GM18867 (cell line): ENCODE measurements around the gene FXYD5.
A peak's percentile ranks its signal among the peaks of the same experiment; 100 is the strongest.
"Not testable (repeated sequence)": the region's sequence is repeated elsewhere in the genome, so short reads cannot be mapped to it uniquely, and the experiment has no call there.

Experiments used
- ATAC-seq: cut with Tn5 transposase; IDR thresholded peaks from one replicate; pipeline ENCODE4 v1.9.1; 2021; ENCODE audit warnings: mild to moderate bottlenecking, moderate library complexity; ENCODE audit not compliant: unreplicated experiment

FXYD5 gene

DNA sequence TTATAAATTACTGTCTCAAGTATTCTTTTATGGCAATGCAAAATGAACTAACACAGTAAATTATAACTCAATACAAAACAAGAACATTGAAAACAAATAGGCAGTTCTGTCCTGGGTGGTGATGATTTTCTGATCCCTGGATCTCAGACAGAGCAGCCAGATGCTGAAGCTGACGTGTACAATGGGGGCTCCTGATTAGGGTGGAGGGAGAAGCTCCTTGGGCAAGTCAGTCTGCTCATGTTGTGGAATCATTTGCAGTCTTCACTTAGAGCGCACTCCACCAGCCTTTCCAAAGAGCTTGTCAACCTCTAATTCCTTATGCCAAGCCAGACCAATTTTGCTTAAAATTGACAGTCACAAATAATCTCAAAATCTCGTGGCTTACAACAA is 21.6 kb downstream of the FXYD5 start:
- ATAC-seq: no peak

DNA sequence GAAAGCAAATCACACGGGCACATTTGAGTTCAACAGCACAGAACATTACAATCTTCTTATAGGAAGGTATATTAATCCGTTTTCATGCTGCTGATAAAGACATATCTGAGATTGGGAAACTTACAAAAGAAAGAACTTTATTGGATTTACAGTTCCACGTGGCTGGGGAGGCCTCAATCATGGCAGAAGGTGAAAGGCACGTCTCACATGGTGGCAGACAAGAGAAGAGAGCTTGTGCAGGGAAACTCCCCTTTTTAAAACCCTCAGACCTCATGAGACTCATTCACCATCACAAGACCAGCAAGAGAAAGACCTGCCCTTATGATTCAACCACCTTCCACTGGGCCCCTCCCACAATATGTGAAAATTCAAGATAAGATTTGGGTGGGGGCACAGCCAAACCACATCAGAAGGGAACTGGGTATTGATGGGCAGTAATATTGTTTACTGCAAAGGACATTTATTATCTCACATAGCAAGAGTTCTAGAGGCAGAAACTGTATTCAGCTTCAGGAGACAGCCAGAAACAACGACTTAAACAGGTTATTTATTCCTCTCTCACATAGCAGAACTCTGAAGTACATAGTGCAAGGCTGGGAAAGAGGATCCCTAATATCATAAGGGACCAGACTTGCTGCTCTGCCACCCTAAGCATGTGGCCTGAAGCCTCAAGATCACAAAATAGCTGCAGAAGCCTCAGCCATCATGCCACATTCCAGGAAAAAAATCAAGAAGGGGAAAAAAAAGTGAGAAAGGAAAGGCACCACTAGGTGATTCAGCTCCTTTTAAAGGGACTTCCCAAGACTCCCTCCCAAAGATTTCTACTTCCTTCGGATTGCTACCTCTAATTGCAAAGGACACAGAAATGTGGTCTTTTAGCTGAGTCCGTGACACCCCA is 23.1 kb downstream of the FXYD5 start:
- no peak for ATAC-seq

- no peak for ATAC-seq
Observed at GRCh38 chr19:35178701-35179100, 24.2 kb downstream of the FXYD5 start.

- no peak for ATAC-seq
Observed at GRCh38 chr19:35179830-35180229, 25.3 kb downstream of the FXYD5 start.

GRCh38 chr19:35181387-35181786 is 26.9 kb downstream of the FXYD5 start:
- ATAC-seq: no peak

DNA sequence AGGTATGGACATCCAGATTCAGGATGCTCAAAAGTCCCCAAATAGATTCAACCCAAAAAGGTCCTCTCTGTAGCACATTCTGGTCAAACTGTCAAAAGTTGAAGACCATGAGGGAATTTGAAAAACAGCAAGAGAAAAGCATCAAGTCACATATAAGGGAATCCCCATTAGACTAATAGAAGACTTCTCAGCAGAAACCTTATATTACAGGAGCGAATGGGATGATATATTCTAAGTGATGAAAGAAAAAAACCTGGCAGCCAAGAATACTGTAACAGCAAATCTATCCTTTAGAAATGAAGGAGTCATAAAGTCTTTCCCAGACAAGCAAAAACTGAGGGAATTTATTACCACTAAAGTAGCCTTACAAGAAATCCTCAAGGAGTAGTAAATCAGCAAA is 29.7 kb downstream of the FXYD5 start:
- no peak for ATAC-seq

- no peak for ATAC-seq
Observed at GRCh38 chr19:35184884-35185283, 30.3 kb downstream of the FXYD5 start.

- ATAC-seq: no peak
Observed at GRCh38 chr19:35194012-35194984, 39.8 kb downstream of the FXYD5 start.

DNA sequence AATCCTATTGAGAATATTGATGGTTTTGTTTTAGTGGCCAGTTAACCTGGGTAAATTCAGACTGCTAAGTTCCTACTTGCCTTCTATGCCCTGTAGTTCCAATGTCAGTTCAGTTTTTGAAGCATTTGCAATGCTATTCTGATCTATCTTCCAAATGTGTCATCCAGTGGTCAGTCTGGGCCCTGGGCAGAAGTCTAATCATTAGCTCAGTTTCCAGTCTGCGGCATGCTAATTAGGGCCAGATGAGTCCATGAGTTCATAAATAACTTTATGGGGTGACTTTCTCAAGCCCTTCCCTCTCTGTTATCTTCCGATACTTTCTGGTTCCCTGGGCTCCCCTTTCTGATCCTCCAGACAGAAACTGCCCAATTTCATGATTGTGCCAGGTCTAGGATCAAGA is 41.3 kb downstream of the FXYD5 start:
- no peak for ATAC-seq

DNA sequence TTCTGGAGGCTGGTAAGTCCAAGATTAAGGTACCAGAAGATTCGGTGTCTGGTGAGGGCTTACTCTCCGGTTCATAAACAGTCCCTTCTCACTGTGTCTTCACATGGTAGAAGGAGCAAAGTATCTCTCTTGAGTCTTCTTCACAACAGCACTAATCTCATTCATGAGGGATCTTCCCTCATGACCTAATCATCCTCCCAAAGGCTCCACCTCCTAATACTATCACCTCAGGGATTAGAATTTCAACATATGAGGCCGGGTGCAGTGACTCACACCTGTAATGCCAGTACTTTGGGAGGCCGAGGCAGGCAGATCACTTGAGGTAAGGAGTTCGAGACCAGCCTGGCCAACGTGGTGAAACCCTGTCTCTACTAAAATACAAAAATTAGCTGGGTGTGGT is 42.3 kb downstream of the FXYD5 start:
- not testable (repeated sequence) for ATAC-seq

DNA sequence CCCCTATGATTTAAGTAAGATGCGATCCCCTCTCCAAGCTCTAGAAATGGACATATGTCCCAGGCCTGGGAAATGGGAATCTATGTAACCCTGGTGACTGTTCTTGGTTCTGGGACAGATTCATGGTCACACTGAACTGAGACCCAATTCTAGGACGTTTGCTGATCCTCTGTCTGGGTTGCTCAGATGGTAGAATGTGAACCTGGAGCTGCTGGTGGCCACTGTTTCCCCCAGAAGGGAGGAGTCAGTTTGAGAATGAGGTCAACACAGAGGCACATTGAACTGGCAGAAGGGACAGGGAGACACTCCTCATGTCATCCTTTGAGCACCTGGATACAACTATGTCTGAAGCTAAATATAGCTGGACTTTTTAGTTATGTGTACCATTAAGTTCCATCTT is 44.9 kb downstream of the FXYD5 start:
- ATAC-seq: no peak

DNA sequence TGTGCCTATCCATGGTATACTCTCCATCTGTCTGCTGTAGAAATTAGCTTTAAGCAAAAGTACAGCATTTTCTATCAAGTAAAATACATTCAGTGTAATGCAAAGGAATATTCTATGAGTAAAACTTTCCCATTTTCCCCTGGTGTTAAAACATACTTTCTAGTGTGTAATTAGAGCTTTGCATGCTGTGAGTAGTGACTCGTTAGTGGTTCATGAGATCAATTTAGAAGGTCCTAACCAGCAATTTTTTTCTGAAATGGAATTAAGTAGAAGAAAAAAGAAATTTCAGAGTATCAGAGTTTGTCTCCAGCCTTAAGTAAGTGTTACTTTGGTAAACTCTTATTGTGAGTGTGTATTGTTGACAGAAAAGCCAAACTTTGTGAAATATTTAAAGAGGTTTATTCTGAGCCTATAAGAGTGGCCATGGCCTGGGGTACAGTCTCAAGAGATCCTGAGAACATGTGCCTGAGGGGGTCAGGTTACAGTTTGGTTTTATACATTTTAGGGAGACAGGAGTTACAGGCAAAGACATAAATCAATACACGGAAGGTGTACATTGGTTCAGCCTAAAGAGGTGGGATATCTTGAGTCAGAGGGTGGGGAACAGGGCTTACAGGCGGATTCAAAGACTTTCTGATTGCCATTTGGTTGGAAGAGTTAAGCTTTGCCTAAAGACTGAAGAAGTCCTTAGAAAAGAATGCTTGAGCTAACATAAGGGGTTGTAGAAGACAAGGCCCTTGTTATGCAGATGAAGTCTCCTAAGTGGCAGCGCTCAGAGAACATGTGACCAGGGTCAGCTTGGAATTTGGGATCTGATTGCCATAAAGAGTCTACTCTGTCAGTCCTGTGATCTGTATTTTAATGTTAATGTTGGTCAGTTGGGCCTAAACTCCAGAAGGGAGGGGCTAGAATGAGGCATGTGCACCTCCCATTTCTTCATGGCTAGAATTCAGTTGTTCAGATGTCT is 48.5 kb downstream of the FXYD5 start:
- ATAC-seq: no peak

DNA sequence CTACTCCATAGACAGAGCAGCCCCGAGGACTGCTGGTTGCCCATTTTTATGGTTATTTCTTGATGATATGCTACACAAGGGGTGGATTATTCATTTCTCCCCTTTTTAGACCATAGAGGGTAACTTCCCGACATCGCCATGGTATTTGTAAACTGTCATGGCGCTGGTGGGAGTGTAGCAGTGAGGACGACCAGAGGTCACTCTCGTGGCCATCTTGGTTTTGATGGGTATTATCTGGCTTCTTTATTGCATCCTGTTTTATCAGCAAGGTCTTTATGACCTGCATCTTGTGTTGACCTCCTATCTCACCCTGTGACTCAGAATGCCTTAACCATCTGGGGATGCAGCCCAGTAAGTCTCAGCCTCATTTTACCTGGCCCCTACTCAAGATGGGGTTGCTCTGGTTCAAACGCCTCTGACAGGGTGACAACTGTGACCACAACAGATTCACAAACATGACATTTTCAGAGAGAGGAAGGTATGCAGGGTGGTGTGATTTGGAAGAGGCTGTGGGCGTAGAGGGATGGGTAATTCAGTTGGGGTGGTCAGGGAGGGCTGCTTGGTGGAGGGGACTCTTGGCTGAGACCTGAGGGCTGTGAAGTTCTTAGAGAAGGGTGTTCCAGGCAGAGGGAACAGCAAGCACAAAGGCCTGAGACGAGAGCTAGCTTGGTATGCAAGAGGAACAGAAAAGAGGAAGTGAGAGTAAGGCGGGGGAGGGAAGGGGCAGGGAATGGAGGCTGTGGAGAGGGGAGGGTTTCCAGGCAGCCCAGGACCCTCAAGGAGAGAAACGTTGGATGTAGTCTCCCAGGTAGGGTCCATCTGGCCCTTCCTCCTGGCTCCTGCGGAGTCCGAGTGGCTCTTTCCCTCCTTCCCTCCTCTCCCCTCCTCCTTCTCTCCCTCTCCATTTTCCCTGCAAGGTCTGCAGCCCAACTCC is 50.5 kb downstream of the FXYD5 start:
- peak; percentile 71 for ATAC-seq

- peak; percentile 6 for ATAC-seq
Observed at GRCh38 chr19:35205733-35206323, 51.3 kb downstream of the FXYD5 start.

DNA sequence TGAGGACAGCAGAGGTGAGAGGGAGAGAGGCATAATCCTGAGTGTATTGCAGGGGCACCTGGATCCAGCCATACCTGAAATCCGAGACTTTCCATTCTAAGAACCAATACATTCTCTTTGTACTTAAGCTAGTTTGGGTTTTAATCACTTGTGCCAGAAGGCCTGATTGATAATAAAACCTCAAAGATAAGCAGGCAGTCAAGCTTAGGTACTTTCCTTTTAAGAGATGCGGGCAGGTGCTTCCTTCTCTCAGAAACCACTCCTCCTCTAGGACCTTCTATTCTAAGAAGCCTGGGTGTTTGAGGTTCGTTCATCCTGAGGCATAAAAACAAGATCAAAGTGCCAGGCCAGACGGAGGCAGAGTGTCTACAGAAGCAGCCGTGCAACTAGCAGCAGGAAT is 51.8 kb downstream of the FXYD5 start:
- ATAC-seq: peak; percentile 38

- ATAC-seq: no peak
Observed at GRCh38 chr19:35206855-35207254, 52.3 kb downstream of the FXYD5 start.

DNA sequence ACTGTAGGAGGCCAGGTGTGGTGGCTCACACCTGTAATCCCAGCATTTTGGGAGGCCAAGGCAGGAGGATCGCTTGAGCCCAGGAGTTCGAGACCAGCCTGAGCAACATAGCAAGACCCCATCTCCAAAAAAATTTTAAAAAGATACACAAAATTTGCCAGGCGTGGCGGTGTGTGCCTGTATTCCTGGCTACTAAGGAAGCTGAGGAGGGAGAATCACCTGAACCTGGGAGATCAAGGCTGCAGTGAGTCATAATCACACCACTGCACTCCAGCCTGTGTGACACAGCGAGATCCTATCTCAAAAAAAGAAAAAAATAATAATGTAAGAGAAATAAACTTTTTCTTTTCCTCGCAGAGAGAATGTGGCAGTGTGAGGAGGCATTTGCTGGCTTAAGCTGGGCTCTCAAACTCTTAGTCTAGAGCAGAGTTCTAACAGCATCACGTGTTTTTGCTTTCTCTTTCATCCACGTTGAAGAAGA is 52.9 kb downstream of the FXYD5 start:
- ATAC-seq: no peak

GRCh38 chr19:35208121-35208520 is 53.6 kb downstream of the FXYD5 start:
- no peak for ATAC-seq

DNA sequence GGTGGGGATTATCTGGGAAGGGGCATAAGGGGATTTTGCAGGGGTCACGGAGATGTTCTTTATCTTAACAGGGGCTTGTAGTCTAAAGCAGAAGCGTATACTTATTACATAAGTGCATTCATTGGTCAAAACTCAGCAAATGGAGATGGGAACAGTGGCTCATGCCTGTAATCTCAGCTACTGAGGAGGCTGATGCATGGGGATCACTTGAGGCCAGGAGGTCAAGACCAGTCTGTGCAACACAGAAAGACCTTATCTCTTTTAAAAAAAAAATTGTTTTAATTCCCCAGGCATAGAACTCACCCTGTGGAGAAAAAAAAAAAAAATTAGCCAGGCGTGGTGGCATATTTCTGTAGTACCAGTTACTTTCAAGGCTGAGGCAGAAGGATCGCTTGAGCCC is 55.1 kb downstream of the FXYD5 start:
- no peak for ATAC-seq
